OCI-LY3 (cell line): ENCODE measurements around the gene RNF40.

Source experiments
- CTCF ChIP-seq: fragments of 200-600, 300-600 bp; sonication (generic); IDR thresholded peaks from 2 replicates; pipeline ENCODE4 v1.5.1; 2014; ENCODE audit warnings: antibody characterized with exemption, low read length, low read depth
- EZH2phosphoT487 ChIP-seq: fragments of 200-600 bp; shearing (Covaris generic); IDR thresholded peaks from 2 replicates; pipeline ENCODE4 v1.6.1; 2018; ENCODE audit warnings: antibody characterized with exemption, mixed run types, low read depth

GRCh38 chr16:30769379-30770089 is 7.4 kb downstream of the RNF40 start:
- TF ChIP-seq CTCF, result no peak
- TF ChIP-seq EZH2phosphoT487, result no peak
